NCI-H2227 treated with DMSO at 0.1 percent for 48 hours (cell line): Measurements from ENCODE around the gene CX3CL1.
"Not testable (repeated sequence)": the region's sequence is repeated elsewhere in the genome, so short reads cannot be mapped to it uniquely, and the experiment has no call there.

Source experiments
- DNase-seq: peaks from one replicate; lab custom pipeline; 2025; lab: John Stamatoyannopoulos, UW

The CX3CL1 gene

DNA sequence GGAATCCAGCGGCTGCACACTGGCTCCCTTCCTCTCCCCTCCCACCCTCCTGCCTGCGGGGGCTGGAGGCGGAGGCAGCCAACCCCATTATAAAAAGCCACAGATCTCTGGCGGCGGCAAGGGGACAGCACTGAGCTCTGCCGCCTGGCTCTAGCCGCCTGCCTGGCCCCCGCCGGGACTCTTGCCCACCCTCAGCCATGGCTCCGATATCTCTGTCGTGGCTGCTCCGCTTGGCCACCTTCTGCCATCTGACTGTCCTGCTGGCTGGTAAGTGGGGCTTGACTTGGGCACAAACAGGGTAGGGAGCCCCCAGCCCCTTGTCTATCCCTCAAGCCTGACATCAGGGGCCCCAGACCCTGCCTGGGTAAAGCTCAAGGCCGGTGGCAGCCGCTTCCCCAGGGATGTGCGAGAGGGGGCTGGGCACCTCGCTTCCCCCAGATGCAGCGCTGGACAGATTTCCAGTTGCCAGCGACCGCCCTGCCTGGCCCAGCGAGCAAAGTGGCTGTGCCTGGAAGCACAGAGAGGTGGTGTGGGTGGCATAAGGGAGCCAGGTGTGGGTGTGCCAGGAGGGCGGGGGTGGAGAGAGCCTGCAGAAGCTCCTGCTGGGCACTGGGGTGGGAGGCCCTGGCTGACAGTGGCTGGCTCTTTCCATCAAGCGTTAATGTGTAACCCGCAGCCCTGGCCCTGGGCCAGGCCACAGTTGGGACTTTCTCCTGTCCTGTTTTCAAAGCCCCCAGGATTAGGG, at the start of gene CX3CL1:
Gene CX3CL1 (plus strand): TSS at position 119 of the 745 bp plus-strand sequence. CDS start 79 bp downstream, at position 198.
- DNase-seq: peak; percentile 63

DNA sequence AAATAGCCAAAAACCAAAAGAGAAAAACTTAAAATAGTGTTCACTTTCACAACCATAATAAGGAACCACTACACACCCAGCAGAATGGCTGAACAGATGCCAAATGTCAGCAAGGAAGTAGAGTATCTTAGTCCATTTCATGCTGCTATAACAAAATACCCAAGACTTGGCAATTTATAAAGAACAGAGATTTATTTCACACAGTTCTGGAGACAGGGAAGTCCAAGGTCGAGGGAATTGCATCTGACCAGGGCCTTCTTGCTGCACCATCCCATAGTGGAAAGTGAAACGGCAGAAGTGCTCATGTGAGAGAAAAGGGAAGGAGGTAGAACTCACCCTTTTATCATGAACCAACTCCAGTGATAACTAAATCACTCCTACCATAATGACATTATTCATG, 47.5 kb upstream of the CX3CL1 start:
- no peak for DNase-seq

- DNase-seq: no peak
These were observed 46.8 kb upstream of the CX3CL1 start for GRCh38 chr16:57325458-57325857.

DNA sequence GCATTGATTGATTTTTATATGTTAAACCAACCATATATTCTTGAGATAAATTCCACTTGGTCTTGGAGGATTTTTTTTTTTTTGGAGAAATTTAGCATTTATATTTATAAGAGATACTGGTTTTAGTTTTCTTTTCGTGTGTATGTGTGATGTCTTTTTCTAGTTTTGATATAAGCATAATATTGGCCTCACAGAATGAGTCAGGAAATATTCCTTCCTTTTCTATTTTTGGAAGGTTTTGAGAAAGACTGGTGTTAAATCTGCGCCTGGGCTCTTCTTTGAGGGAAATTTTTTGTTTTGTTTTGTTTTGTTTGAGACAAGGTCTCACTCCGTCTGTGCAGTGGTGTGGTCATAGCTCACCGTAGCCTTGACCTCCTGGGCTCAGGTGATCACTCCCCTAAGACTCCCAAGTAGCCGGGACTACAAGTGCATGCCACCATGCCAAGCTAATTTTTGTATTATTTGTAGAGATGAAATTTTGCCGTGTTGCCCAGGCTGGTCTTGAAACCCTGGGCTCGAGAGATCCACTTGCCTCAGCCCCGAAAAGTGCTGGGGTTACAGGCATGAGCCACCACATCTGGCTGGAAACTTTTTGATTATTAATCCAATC, 42.5 kb upstream of the CX3CL1 start:
- DNase-seq: no peak

DNA sequence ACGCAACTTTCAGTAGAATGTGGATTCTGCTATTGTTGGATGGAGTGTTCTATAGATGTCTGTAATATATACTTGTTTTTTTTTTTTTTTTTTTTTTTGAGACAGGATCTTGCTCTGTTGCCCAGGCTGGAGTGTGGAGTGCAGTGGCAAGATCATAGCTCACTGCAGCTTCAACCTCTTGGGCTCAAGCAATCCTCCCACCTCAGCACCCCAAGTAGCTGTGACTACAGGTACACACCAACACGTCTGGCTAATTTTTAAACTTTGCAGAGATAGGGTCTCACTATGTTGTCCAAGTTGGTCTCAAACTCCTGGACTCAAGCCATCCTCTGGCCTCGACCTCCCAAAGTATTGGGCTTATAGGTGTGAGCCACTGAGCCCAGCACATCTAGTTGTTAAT, 40.9 kb upstream of the CX3CL1 start:
- no peak for DNase-seq

GRCh38 chr16:57333402-57333801, 38.9 kb upstream of the CX3CL1 start:
- no peak for DNase-seq

GRCh38 chr16:57335366-57335765, 36.9 kb upstream of the CX3CL1 start:
- no peak for DNase-seq

DNA sequence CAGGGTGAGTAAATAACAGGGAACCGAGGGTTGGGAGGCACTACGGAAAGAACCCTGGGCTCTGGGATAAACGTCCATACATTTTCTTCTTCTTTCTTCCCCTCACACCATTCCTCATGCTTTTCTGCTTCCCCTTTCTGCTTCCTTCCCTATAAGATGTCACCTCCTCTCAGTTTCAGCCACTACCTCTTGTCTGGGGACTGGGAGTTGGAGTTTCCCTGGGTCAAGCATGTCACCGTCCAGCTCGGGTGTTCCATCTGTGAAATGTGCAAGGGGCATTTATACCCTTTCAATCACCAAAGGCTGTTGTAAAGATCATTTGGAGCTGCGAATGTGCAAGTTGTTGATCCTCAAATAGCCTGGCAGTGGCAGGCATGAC, 31.2 kb upstream of the CX3CL1 start:
- DNase-seq: no peak

DNA sequence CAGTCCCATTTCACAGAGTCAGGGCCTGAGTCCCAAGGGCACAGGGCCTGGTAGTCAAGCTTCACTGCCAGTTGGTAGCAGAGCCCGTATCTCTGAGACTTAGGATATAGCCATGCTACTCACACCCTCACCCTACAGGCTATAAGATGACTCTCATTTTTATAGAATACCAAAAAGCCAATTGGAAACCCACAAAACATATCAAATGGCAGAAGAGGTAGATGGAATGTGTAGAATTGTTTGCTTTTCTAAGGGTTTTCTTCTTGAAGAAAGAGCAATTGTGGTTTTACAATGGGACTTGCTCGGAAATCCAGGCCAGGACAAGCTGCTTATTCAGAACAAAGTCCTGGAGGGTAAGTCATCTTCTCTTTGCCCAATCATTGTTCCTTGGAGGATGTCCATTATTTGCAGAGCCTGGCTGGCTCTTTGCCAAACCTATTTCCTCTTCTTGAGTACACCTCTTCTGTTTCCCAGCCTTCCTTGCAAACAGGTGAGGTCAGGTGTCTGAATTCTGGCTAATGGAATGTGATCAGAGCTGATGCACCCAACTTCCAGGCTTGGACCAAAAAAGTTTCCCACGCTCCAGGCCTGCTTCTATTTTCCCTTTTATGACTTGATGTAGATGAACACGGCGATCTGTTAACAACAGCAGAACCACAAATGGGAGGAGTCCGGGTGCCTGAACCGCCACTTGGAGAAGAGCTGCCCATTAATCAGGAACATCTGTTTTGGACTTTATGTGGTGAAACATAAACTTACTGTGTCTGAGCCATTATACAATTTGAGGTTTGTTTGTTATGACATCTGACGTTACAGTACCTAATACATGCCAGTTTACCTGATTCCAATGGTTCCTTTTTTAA, 30.6 kb upstream of the CX3CL1 start:
- no peak for DNase-seq

DNA sequence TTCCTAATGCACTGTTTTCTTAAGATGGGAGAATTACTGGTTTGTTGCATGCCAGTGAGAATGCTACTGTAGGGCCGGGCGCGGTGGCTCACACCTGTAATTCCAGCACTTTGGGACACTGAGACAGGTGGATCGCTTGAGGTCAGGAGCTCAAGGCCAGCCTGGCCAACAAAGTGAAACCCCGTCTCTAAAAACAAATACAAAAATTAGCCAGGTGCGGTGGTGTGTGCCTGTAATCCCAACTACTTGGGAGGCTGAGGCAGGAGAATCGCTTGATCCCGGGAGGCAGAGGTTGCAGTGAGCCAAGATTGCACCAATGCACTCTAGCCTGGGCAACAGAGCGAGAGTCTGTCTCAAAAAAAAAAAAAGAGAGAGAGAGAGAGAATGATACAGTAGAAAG, 29.7 kb upstream of the CX3CL1 start:
- not testable (repeated sequence) for DNase-seq

- DNase-seq: no peak
These were observed 29.1 kb upstream of the CX3CL1 start for GRCh38 chr16:57343221-57343620.

- DNase-seq: not testable (repeated sequence)
These were observed 28.2 kb upstream of the CX3CL1 start for GRCh38 chr16:57344094-57344493.

- DNase-seq: no peak
These were observed 27.3 kb upstream of the CX3CL1 start for GRCh38 chr16:57345021-57345420.

DNA sequence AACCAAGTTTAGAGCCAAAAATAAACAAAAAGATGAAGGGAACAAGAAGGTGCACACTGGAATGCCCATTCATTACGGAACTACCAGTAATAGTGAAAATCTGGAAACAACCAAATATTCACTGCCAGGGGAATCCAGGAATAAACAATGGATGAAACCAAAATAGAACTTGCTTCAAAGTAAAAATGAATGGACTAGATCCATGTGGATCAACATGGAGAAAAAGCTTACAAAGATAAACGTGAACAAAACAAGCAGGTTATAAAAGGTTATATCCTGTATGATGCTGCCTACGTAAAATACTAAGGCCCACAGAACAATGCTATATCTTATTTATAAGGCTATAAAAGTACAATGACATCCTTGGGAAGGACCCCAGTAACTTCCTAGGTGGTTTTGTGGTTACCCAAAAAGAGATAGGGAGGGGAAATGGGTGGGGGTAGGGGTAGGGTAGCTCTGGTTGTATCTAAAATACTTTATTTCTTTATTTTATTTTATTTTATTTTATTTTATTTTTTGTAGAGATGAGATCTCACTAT, 26.6 kb upstream of the CX3CL1 start:
- no peak for DNase-seq

DNA sequence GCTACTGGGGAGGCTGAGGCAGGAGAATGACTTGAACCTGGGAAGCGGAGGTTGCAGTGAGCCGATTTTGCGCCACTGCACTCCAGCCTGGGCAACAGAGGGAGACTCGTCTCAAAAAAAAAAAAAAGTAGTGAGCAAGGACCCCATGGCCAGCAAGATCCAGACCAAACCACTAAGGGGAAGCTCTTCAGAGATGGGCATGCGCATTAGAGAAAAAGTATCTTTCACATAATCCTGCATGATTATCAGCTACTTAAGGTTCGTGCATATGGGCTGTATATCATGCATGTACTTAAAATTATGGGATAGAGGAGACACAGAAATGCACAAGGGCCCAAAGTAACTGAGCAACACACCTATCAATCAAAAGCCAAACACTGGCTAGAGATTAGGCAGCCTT, 24.4 kb upstream of the CX3CL1 start:
- no peak for DNase-seq

DNA sequence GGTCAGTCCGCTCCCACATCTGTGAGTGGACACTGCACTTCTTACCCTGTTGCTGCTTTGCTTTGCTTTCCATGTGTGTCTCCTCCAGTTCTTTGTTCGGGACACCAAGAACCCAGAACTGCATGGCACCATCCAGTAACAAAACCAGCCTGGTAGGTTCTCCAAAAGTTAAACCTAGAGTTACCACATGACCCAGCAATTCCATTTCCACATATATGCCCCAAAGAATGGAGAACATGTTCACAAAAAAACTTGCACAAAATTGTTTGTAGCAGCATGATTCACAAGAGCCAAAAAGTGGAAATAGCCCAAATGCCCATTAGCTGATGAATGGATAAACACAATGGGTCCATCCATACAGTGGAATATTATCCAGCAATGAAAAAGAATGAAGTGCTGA, 24.0 kb upstream of the CX3CL1 start:
- DNase-seq: no peak

DNA sequence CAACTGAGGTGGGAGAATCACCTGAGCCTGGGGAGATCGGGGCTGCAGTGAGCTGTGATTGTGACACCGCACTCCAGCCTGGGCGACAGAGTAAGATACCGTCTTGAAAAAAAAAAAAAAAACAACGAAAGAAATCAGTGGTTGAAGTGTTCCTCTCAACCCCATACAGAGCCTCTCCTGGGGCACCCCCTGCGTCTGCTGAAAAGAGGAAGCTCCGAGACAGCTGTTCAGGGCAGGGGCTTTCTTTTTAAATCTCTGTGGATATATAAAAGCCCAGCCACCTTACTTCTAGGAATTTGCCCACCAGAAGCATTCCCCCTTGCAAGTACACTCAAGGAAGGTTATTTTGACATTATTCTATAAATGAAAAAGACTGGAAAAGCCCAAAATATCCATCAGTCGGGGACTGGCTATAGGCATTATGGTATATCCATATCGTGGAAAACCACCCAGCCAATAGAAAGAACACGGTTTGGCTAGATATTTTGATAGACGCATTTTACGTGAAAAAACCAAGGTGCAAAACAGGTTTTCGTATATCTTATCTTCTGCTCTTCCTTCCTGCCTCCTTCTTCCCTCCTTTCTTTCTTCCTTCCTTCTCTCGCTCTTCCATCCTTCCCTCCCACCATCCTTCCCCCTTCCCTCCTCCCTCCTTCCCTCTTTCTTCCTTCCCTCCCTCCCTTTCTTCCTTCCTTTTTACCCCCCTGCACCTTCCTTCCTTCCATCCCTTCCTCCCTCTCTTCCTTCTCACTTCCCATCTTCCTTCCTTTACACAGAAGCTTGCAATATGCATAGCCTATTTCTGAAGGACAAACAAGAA, 22.9 kb upstream of the CX3CL1 start:
- DNase-seq: no peak

DNA sequence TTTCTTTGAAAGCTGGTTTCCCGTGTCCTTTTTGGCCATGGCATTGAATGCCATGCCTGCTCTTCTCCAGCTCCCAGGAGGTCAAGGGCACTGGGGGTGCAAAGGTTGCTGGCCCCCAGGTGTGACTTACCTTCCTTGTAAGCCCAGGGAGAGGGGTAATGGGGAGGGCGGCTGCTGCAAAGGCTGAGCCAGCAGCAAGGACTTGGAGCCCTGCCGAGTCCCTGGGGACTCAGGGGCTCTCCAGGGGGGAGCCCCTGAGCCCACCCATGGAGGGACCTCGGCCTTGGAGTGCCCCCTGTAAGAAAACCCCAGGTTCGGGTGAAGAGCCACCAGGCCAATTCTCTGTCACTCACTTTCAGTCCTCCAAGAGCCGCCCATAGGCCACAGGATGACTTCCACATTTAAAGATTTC, 19.6 kb upstream of the CX3CL1 start:
- no peak for DNase-seq

DNA sequence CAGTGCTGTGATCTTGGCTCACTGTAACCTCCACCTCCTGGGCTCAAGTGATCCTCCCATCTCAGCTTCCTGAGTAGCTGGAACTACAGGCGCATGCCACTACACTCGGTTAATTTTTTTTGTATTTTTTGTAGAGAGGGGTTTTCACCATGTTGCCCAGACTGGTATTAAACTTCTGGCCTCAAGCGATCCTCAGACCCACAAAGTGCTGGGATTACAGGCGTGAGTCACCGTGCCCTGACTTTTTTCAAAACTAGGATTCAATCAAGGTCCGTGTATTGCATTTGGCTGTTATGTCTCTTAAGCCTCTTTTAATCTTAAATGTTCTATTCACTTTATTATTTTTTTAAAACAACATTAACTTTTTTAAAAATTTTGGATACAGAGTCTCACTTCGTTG, 18.0 kb upstream of the CX3CL1 start:
- DNase-seq: no peak

DNA sequence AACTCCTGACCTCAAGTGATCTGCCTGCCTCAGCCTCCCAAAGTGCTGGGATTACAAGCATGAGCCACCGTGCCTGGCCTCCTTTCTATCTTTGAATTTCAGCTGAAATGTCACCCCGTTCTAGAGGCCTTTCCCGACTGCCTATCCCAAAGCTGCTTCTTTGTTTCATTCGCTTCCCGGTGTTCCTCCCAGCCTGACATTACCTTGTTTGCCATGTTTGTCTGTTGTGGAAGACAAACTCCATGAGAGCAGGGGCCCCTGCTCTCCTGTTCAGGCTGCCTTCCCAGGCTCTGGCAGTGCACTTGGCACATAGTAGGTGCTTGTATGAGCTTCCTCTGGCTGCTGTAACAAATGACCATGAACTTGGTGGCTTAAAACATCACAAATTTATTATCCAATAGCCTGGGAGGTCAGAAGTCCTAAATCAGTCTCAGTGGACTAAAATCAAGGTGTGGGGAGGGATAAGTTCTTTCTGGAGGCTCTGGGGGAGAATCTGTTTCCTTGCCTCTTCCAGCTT, 16.3 kb upstream of the CX3CL1 start:
- no peak for DNase-seq

DNA sequence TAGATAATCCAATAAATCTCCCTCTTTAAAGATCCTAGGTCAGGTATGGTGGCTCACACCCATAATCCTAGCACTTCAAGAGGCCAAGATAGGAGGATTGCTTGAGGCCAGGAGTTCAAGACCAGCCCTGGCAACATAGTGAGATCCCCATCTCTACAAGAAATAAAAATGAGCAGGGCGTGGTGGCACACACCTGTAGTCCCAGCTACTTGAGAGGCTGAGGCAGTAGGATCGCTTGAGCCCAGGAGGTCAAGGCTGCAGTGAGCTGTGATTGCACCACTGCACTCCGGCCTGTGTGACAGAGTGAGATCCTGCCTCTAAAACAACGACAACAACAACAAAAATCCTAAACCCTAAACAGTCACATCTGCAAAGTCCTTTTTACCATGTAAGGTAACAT, 15.7 kb upstream of the CX3CL1 start:
- no peak for DNase-seq
